Stimulated activated CD4-positive, alpha-beta T cell treated with anti-CD3 and anti-CD28 coated beads, TNF-alpha, amount 100 ng/mL, for 1 hour (primary cell): Measurements from ENCODE around the gene RUFY4.

Experiments used
- DNase-seq, 3 donors: peaks; one replicate each; pipeline ENCODE4 v3.0.0-alpha.2; 2020; ENCODE audit warnings: low read depth in 3 of 3, low spot score in 1 of 3

RUFY4 gene, protein sequence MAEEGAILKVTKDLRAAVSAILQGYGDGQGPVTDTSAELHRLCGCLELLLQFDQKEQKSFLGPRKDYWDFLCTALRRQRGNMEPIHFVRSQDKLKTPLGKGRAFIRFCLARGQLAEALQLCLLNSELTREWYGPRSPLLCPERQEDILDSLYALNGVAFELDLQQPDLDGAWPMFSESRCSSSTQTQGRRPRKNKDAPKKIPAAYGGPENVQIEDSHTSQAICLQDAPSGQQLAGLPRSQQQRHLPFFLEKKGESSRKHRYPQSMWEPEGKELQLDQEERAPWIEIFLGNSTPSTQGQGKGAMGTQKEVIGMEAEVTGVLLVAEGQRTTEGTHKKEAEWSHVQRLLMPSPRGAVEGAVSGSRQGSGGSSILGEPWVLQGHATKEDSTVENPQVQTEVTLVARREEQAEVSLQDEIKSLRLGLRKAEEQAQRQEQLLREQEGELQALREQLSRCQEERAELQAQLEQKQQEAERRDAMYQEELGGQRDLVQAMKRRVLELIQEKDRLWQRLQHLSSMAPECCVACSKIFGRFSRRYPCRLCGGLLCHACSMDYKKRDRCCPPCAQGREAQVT

DNA sequence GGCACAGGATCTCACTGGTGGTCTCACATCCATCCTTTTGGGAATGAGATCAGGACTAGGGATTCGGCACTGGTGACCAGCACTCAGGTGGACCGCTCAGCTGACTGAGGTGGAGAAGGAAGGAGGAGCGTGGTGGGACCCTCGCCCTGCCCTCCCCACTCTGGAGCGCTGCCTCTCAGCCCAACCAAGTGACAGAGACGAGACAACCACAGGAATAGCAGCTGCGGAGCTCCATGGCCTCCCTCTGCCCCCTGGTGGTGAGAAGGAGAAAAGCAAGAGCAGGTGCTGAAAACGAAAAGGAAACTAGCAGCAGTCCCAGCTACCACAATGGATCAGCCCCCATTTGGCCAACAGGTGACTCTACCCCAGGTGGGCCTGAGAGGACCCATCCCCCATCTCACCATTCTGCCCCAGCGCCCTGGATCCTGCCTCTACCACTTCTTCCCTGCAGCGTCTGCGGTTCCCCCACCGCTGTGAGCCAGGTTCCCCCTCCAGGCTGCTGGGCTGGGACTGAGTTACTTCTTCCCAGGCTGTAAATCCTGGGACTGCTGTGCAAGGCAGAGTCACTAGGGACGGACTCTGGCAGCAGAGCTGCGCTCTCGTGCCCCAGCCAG lies at the start of gene RUFY4:
Gene RUFY4 (plus strand): TSS at position 533 of the 614 bp plus-strand sequence. CDS start 1,353 bp downstream, outside the sequence.
- DNase-seq, result peak in 2 of 3 donors; percentile 10 to 34

DNA sequence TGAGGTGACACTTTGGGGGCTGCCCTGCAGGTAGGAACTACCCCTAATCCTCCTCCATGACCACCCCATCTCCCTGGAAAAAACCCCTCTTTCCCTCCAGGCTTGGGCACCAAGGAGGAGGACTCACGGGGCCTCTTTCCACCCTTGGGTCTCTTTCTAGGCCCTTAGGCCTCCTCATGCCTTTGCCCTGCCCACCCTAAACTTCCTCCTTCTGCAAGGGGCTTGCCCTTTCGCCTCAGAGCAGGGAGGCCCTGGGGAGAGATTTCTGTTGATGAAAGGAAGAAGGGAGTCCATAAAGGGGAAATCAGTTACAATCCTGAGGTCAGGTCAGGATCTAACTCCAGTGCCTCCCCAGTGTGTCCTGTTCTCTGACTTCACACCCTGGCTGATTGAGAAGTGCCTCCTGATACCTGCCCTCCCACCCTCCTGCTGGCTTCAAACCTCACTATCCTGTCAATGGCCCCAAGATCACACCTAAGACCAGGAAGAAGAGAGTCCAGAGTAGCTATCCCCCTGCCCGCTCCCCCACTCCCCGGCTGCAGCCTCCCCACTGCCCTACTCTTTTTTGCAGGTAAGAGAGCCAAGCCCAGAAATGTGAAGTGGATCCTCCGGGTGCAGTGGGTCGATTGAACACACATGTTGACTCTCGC lies 49.5 kb upstream of the RUFY4 start:
- no peak for DNase-seq

DNA sequence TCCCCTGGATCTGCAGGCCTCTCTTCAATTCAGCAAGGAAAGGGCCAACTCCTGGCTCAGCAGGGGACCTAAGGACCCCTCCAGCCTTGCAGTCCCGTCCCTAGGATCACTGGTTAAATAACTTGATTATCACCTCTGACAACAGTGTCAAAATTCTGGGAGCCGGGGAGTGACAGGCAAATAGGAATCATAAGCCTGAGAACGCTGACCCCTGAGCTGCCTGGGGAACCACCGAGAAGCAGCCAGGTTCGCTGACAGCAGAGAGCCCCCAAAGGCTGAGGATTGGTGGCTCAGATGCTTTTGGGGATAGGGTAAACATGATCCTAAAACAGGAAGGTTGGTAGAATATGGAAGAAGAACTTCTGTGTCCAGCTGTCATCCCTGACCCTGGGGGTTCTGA lies 48.8 kb upstream of the RUFY4 start:
- no peak for DNase-seq

DNA sequence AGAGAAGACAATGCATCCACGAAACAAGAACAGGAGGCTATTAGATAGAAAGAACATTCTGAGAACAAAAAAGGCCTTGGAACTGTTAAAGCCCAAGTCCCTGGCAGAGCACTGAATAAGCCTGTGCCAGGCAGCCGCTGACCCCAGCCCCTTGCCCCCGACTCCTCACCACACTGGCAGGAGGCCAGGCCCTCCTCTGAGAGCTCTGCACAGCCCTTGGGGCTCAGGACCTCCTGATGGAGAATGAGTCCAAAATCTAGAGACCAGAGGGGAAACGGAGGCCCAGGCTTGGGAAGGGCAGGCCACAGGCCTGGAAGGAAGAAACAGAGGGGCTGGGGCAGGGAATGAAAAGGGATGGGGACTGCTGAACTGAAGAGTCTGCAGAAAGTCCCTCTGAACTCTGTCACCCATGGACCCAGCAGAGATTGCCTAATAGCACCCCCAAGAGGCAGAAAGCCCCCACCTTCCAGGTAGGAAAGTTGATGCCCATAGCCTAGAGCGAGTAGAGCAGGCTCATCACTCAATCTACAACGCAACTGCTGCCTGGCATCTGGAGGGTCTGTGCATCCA lies 48.0 kb upstream of the RUFY4 start:
- DNase-seq, result no peak

DNA sequence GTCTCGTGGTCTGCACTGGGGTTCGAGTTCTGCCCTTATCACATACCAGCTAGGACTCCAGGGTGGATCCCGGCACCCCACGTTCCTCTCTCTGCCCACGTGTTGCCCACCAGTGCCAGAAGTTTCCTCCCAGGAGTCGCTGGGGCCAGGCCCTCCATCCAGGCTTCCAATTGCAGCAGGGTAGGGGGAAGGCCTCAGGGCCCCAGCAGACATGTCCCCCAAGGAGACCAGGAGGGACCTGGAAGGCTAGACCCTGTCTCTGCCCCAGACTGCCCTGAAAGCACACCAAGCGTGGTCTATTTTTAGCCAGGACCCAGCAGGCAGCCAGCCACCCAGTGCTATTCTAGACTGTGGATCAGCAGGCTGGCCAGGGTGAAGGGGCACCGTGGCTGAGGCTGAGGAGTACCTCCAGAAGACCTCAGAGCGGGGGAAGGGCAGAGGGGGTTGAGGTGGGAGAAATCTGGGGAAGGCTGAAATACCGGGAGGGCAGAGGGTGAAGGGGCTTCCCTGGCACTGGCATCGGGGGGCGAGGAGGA lies 47.4 kb upstream of the RUFY4 start:
- DNase-seq, result no peak

DNA sequence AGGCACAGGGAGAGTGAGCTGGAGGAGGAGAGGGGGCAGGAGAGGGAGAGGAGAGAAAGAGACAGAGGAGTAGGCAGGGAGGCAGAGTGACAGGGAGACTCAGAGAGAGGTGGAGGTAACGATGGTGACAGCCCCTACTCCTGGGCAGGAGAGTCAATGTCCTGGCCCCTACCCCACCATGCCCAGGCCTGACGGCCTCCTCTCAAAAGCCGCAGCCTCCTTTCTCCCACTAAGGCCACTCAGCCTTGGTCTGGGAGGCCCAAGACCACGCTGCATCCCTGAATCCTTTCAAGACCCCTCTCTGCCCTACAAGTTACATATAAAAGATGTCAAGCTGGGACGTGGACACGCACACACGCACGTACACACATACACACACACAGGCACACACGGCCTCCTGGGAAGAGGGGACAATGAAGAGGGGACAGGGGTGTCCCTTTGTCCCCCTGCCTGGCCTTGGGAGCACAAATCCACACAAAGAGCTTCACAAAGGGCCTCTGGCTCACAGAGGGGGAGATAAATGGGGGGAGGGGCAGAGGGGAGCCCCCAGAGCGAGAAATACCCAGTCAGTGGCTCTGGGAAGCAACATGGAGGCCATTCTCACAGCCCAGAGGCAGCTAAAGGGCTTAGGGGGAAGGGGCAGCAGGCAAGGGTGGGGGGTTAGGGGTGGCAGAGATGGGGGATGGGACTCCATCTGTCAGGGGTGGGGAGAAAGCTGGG lies 46.8 kb upstream of the RUFY4 start:
- no peak for DNase-seq

DNA sequence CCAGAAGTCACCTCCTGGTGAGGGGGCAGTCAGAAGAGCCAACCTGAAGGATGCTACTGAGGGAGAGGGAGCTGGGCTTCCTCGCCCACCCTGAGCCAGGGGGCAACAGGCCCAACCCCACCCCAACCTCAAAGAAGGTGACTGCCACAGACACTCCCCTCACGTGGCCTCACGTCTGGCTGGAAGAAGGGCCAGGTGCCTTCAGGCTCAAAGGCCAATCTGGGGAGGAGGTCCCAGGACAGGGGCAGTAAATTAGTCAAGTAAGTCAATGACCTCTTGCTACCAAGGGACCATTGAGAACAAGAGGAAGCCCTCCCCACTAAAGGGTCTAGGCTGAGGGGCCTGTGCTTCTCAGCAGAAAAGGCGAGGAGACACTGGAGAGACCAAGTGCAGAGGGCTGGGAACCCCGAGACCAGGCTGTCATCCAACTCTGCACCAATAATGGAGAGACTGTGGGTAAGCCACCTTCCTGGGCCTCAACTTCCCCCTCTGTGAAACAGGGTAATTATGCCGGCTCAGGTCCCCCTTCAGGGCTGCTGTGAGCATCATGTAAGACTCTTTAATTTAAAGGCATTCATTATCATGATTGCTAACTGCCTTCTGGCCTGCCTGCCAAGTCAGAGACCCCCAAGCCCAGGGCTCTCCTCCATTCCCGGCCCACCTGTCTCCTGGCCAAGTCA lies 46.1 kb upstream of the RUFY4 start:
- DNase-seq, result no peak

DNA sequence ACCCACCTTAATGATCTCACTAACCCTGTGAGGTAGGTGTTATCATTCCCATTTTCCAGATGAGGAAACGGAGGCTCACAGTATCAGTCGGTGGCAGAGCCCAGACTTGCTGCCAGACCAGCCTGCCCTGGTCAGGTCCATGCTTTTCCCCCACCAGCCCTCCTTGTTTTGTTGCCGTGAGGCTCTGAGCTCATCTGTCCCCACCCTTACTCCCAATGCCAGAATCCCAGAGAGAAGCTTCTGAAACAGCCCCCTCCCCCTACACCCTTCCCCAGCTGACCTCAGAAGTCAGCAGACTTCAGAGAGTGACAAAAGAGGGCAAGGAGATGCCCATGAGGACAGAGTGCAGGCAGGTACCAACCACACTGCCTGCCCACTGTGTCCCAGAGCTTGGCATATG lies 45.4 kb upstream of the RUFY4 start:
- DNase-seq, result no peak

DNA sequence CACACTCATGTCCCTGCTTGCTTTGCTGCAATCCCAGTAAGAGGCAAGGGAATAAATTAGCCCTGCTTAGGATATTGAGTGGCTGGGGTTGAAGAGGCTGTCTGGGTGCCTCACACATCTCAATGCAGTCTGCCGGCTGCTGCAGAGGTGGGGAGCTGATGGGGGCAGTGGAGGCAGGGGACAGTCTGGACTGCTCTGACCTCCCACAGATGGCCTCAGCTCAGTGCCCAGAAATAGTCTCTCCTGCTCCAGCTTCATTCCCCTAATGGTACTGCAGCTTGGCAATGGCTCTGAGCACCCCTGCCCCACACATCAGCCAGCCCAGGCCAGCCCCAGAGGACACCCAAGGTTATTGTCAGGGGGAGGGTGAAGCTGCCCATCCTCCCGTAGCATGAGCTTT lies 44.7 kb upstream of the RUFY4 start:
- no peak for DNase-seq

DNA sequence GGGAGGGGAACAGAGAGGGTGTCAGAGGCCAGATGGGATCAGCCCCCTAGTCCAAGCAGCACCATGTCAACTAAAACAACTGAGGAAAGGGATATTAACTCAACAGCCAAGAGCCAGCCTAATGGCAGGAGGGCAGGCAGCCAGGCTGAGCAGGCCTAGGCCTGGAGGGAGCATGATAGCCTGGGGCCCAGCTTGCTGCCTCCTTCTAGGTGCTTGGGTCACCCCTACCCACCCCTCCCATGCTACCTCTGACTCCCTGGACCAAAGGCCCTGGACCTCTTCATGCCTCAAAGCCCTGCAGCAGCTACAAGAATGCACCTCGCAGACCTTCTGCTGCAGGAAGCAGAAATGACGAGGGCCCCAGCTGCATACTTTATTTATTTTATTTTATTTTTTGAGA lies 44.2 kb upstream of the RUFY4 start:
- no peak for DNase-seq

DNA sequence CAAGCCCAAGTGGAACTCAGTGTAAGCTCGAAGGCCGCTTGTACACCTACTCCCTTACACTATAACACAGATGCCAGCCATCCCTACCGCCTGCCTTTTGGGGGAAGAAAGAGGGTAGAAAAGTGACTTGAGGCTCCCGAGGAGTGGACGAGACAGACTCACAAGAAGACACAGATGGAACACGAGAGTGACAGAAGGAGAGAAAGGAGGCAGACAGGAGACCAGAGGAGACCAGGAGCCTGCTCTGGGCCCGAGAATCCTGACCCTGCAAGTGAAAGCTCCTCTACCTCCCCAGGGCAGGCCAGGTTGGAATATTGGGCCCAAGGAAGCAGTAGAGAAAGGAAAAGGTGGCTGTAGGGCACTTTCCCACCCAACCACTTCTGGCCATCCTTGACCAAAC lies 42.8 kb upstream of the RUFY4 start:
- DNase-seq, result no peak

DNA sequence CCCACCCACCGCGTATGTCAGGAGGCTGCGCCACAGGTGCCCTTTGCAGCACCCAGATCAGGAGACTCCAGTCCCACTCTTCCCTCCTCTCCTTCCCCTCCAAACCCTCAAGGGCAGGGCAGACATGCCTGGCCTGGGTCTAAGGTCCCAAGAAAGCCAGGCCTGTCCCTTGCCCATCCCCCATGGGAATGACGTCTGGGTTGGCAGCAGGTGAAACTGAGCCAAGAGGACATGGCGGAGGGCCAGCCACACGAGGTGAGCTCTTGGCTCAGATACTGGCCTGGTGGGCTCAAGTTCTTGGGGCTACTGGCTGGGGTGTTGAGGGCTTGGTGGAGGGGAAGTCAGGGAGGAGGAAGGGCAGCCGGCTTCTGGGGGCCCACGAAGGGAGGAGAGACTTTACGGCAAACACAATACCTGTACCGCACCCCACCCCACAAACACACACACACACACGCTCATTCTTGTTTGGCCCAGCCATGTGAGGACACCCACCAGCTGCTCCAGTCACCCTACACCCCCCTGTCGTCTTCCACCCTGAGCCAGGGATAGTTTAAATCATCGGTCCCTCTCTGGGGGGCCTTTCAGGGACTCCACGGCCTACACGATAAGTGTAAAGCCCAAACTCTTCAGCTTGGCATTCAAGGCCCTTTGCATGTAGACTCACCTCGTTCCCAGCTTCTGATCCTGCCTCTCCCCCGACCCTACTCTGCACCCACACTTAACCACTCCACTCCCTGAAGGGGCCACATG lies 42.2 kb upstream of the RUFY4 start:
- DNase-seq, result no peak

DNA sequence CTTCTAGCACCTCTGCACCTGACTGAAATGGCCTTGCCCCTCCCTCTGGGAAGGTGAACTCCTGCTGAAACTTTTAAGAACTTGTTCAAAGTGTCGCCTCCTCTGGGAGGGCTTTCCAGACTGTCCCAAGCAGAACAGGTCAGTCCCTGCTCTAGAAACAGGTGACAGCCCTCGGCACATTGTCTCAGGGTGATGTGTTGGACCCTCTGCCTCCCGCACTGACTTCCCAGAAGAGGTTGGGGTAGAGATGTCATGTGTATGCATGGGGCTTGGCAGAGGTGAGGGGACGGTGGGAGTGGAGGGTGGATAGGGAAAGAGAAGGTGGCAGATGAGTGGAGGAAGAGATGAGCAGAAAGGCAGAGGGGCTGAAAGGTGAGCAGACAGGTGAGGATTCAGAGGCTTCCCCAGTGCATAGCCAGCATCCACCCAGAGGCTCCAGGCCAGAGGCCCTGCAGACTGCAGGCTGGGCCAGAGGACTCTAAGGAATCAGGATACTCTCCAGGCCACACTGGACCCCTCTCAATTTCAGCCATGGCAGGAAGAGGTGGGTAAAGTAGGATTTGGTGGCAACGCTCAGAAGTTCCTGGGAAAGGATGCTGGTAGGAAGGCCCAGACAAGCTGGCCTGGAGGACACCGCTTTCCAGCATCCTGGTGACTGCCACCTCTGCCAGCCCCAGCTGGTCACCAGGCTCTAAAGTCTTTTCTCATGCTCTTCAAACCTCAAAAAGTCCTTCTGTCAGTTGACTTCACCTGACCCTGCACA lies 41.4 kb upstream of the RUFY4 start:
- no peak for DNase-seq

DNA sequence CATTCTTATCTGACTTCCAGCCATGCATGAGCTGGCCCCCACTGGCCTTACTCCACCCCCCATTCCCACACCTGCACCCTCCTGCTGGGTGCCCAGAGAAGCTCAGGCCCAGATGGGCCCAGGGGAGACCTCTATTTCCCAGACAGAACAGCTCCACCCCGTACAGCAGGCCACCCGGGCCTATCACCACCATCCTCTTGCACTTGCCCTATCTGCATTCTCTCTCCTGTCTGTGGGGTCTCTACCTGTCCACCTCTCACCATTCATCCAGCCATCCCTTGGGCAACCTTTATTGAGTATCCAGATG lies 40.9 kb upstream of the RUFY4 start:
- no peak for DNase-seq

DNA sequence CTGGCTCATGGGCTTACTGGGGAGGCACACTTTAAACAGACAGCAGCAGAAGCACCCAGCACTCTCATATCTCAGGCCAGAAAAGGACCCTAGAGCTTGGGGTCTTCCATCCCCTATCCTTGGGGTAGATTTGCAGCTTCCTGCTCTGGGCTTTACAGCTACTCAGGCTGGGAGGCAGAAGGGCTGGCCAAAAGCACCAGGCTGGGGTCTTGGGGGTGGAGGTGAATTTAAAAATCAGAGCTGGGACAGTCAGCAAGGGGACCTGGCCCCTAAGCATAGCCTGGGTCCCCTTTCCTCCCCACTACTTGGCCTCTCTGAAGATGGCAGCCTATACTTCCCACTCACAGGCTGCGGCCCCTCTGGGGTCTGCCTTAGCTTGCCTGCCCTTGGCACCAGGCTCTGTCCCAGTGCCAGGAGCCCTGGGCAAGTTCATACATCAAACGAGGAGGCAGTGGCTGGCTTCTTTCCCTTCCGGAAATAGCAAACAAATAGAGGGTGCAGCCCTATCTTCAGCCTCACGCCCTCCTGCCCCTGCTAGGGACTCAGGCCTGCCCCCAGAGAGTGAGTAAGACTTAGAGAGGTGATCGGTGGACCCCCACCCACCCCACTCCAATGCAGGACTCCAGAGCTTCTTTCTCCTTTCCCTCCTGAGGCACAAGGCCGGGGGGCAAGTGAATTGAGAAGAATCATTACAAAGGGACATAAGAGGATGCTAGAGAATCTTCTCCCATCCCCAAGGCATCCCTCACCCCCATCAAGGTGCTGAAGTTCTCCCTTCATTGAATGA lies 40.3 kb upstream of the RUFY4 start:
- DNase-seq, result no peak

DNA sequence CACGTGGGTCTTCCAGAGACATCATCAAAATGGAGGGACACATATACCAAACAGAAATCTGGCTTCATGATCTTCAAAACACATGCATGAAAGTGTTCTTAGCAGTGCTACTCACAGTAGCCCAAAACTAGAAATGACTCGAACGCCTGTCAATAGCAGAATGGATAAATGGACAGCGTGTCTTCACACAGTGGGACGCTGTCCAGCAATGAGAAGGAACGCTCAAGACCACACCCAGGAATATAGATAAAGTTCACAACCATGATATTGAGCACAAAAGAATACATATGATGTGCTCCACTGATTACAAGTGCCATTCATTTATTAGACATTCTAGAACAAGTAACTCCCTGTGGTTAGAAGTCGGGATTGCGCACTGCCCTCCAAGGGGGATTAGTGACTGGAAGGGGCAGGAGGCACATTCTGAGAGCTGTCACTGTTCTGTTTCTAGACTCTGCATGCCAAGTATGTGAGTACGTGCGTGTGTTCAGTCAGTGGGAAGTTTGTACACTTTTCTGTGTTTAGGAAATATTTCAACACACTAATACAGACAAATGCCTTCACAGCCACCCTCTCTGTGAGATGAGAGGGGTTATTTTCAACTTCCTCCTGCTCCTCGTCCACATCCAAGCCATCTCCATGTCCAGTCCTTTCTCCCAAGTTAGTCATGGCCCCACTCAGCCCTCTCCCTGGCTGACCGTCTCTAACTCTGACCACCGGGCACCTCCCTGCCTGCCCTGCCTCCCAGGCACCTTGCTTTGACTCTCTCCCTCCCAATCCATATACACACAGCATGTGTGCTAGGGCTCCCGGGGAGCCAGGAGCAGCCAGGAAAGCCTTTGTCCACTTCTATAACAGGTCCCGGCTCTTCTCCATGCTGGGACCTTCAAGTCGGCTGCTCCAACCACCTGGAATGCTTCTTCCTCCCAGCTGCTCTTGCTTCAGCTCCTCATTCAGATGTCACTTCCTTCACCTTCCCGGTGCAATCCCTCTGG lies 39.4 kb upstream of the RUFY4 start:
- DNase-seq, result no peak
